CD14-positive monocyte (primary cell): ENCODE measurements around the gene TNFAIP2. TPM values are rescaled to one million over a fixed set of nuclear protein-coding genes. Genes with fewer than 3 reads are reported as not detected.

Experiments used
- DNase-seq, 3 donors: peaks; one replicate each; pipeline ENCODE4 v3.0.0-alpha.2; 2011 to 2022
- H2AFZ ChIP-seq: 2 replicates; pipeline ENCODE4 v1.6.0; 2012; ENCODE audit warnings: mild to moderate bottlenecking, low read depth, low read length, inconsistent platforms; ENCODE audit not compliant: insufficient read depth, poor library complexity, severe bottlenecking
- H3K27ac ChIP-seq, 2 donors: 1 replicate in 1 of 2; 2 replicates in 1 of 2; pipeline ENCODE4 v1.5.1; 2012 to 2013; ENCODE audit warnings: low read length in 2 of 2, control low read depth in 1 of 2, inconsistent platforms in 1 of 2, low read depth in 1 of 2, mild to moderate bottlenecking in 1 of 2
- H3K27me3 ChIP-seq, 2 donors: one replicate each; pipeline versions ENCODE4 v1.6.0 to v1.6.1; 2011 to 2013; ENCODE audit warnings: low read length in 2 of 2; ENCODE audit not compliant: control insufficient read depth in 2 of 2, insufficient read depth in 2 of 2
- H3K36me3 ChIP-seq, 2 donors: replicated peaks in 1 of 2; 1 replicate in 1 of 2; 2 replicates in 1 of 2; pipeline versions ENCODE4 v1.5.1 to v1.6.1; 2012 to 2013; ENCODE audit warnings: low read length in 2 of 2, control low read depth in 1 of 2, inconsistent platforms in 1 of 2, mild to moderate bottlenecking in 1 of 2; ENCODE audit not compliant: insufficient read depth in 2 of 2, control insufficient read depth in 1 of 2
- H3K4me1 ChIP-seq, 2 donors: 1 replicate in 1 of 2; 2 replicates in 1 of 2; pipeline versions ENCODE4 v1.5.1 to v1.6.1; 2012 to 2013; ENCODE audit warnings: low read length in 2 of 2, control low read depth in 1 of 2, inconsistent platforms in 1 of 2, mild to moderate bottlenecking in 1 of 2, moderate library complexity in 1 of 2; ENCODE audit not compliant: insufficient read depth in 2 of 2, control insufficient read depth in 1 of 2
- H3K4me2 ChIP-seq: replicated peaks from 2 replicates; pipeline ENCODE3; 2012; ENCODE audit warnings: low read length, moderate library complexity, mild to moderate bottlenecking; ENCODE audit not compliant: poor library complexity, severe bottlenecking; ENCODE audit errors: extremely low read depth
- H3K4me3 ChIP-seq, 3 experiments: fragments of 200-600 bp in 1 of 3; sonication (generic) in 1 of 3; replicated peaks in 1 of 3; 1 replicate in 2 of 3; 2 replicates in 1 of 3; pipeline ENCODE4 v1.5.1; 2011 to 2013; ENCODE audit warnings: low read length in 3 of 3, mild to moderate bottlenecking in 3 of 3, control low read depth in 2 of 3, low read depth in 2 of 3, inconsistent platforms in 1 of 3, moderate library complexity in 1 of 3
- H3K79me2 ChIP-seq: 2 replicates; pipeline ENCODE4 v1.6.0; 2012; ENCODE audit warnings: mild to moderate bottlenecking, control low read depth, inconsistent platforms, low read length, moderate library complexity; ENCODE audit not compliant: insufficient read depth
- H3K9ac ChIP-seq: 2 replicates; pipeline ENCODE4 v1.6.0; 2017; ENCODE audit warnings: low read length, mild to moderate bottlenecking; ENCODE audit not compliant: insufficient read depth, poor library complexity, severe bottlenecking
- H3K9me3 ChIP-seq, 2 donors: replicated peaks in 1 of 2; 1 replicate in 1 of 2; 2 replicates in 1 of 2; pipeline versions ENCODE4 v1.5.1 to v1.6.1; 2012 to 2013; ENCODE audit warnings: low read length in 2 of 2, control low read depth in 1 of 2; ENCODE audit not compliant: control insufficient read depth in 1 of 2, insufficient read depth in 1 of 2
- H4K20me1 ChIP-seq: 2 replicates; pipeline ENCODE4 v1.6.0; 2012; ENCODE audit warnings: mild to moderate bottlenecking, low read length, control low read depth, moderate library complexity; ENCODE audit not compliant: insufficient read depth
- H3K27ac Mint-ChIP-seq, 7 donors: one replicate each; pipeline ENCODE4 v1.8.0; 2020; ENCODE audit warnings: mild to moderate bottlenecking in 7 of 7, mixed read lengths in 7 of 7, moderate library complexity in 6 of 7, inconsistent platforms in 2 of 7
- H3K27me3 Mint-ChIP-seq, 3 donors: one replicate each; pipeline ENCODE4 v1.8.0; 2021 to 2022; ENCODE audit warnings: low read depth in 3 of 3, mild to moderate bottlenecking in 3 of 3, mixed read lengths in 3 of 3, moderate library complexity in 3 of 3, inconsistent platforms in 1 of 3
- H3K36me3 Mint-ChIP-seq, 2 donors: one replicate each; pipeline ENCODE4 v1.8.0; 2020; ENCODE audit warnings: mixed read lengths in 2 of 2, inconsistent platforms in 1 of 2, mild to moderate bottlenecking in 1 of 2
- H3K4me1 Mint-ChIP-seq: one replicate; pipeline ENCODE4 v1.8.0; 2020; ENCODE audit warnings: mild to moderate bottlenecking, mixed read lengths
- H3K4me3 Mint-ChIP-seq, 2 donors: one replicate each; pipeline ENCODE4 v1.8.0; 2020; ENCODE audit warnings: mild to moderate bottlenecking in 2 of 2, mixed read lengths in 2 of 2, moderate library complexity in 1 of 2
- H3K9me3 Mint-ChIP-seq, 7 donors: one replicate each; pipeline ENCODE4 v1.8.0; 2020 to 2022; ENCODE audit warnings: mixed read lengths in 7 of 7, mild to moderate bottlenecking in 6 of 7, moderate library complexity in 6 of 7, inconsistent platforms in 2 of 7
- WGBS: methylation state at CpG from one replicate; pipeline ENCODE4 v1.1.5; 2013; ENCODE audit warnings: missing lambda C conversion rate; ENCODE audit not compliant: insufficient coverage; 5-methylcytosine and 5-hydroxymethylcytosine counted together
- intact Hi-C, 2 donors: fragments of 100-400 bp; cut with micrococcal nuclease; formaldehyde crosslinking; loops; one replicate each; pipeline versions ENCODE4 v1.15.0 to v1.15.1; 2023
- polyA plus RNA-seq, 3 donors: library from polyadenylated mRNA; depleted of rRNA in 1 of 3; unstranded in 2 of 3; stranded (reverse) in 1 of 3; fragments of 300-500 nt in 2 of 3; fragments of >200 nt in 1 of 3; fragmentation: Illumina TruSeq in 2 of 3; gene quantifications; 1 replicate in 2 of 3; 2 replicates in 1 of 3; pipeline ENCODE4 v1.2.3, GENCODE V29; 2012 to 2021
- TF ChIP-seq, protein P1 (sequence below): fragments of 200-600 bp; IDR thresholded peaks from one replicate; pipeline ENCODE4 v1.8.0; 2022; ENCODE audit warnings: antibody characterized with exemption, mild to moderate bottlenecking

TNFAIP2 gene
- polyA plus RNA-seq, 3 donors, result 41.5 to 1,807 (median 50.8) TPM

DNA sequence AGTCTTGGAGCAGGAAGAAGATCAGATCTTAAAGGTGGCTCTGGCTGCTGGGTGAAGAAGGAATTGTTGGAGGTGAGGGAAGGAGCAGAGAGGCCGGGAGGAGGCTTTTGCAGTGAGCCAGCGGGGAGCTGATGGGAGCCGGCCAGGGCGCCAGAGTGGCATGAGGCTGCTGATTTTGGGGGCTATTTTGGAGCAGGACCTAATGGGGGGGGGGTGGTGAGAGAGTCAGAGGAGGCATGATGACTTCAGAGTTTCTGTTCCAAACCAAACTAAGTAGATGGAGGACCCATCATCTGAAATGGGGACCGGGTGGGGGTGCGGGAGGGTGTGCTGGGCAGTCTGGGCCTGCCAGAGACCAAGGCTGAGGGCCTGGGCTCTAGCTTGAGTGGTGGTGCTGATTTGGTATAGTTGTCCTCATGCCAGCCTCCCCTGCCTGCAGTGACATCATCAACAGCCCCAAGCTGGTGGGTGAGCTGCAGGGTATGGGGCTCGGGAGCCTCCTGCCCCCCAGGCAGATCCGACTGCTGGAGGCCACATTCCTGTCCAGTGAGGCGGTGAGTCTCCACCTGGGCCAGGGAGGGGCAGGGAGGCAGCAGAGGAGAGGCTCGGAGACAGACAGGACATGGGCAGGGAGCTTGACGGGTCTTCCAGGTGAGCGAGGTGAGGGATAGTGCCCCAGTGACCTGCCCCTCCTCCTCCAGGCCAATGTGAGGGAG, 6.2 kb downstream of the TNFAIP2 start:
- Mint-ChIP-seq H3K9me3 (no peaks in the 10 kb centered on the region), H3K27ac (peak overlapping the region in 2 of 7 donors; percentile 76 to 82), H3K27me3 (peaks cover 0 to 1% (median 0%) of the 10 kb centered on the region in 3 donors), H3K4me3 (no peak overlapping the region), H3K4me1 (peaks cover 32% of the 10 kb centered on the region), H3K36me3 (peaks cover 81 to 93% of the 10 kb centered on the region in 2 donors)
- H3K36me3 ChIP-seq, result peaks cover 89 to 94% of the 10 kb centered on the region in 2 donors
- H3K4me1 ChIP-seq, result peaks cover 32 to 48% of the 10 kb centered on the region in 2 donors
- no peaks in the 10 kb centered on the region for H3K9me3 ChIP-seq
- no peak for DNase-seq
- no peak overlapping the region for H3K9ac ChIP-seq
- H3K4me2 ChIP-seq, result no peak overlapping the region
- no peak overlapping the region for H2AFZ ChIP-seq
- intact Hi-C loops, result no loop called here
- H4K20me1 ChIP-seq, result peaks cover 97% of the 10 kb centered on the region
- peaks cover 70% of the 10 kb centered on the region for H3K79me2 ChIP-seq
- WGBS, result 98% methylated on average over 9 of the region's 12 CpGs
- peak overlapping the region in 1 of 2 donors; percentile 14 for H3K27ac ChIP-seq
- TF ChIP-seq, protein P1, sequence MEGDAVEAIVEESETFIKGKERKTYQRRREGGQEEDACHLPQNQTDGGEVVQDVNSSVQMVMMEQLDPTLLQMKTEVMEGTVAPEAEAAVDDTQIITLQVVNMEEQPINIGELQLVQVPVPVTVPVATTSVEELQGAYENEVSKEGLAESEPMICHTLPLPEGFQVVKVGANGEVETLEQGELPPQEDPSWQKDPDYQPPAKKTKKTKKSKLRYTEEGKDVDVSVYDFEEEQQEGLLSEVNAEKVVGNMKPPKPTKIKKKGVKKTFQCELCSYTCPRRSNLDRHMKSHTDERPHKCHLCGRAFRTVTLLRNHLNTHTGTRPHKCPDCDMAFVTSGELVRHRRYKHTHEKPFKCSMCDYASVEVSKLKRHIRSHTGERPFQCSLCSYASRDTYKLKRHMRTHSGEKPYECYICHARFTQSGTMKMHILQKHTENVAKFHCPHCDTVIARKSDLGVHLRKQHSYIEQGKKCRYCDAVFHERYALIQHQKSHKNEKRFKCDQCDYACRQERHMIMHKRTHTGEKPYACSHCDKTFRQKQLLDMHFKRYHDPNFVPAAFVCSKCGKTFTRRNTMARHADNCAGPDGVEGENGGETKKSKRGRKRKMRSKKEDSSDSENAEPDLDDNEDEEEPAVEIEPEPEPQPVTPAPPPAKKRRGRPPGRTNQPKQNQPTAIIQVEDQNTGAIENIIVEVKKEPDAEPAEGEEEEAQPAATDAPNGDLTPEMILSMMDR, result no peak
- H3K4me3 ChIP-seq, result no peak overlapping the region
- H3K27me3 ChIP-seq, result no peaks in the 10 kb centered on the region

DNA sequence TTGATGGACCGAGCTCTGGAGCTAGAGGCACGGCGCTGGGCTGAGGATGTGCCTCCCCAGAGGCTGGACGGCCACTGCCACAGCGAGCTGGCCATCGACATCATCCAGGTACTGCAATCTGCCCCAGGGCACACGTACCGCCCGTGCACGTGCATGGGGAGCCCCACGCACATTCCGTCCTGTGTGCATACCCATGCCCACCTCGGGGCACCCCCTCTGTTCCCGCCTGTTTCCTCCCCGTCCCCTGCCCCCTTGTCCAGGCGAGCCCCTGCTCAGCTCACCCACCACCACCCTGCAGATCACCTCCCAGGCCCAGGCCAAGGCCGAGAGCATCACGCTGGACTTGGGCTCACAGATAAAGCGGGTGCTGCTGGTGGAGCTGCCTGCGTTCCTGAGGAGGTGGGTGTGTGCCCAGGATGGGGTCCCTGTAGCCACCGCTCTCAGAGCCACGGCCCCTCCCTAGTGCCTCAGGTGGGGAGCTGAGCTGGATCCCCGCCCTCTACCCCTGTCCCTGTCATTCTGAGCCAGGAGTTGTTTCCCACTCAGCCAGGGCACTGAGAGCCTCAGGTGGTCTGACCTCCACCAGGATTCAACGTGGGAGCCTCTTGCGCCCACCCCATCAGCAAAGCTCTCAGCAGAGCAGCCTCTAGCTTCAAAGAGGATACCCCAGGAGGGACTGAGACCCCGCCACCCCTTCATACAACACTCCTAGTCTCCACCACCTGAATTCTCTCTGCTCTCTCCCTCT, 6.9 kb downstream of the TNFAIP2 start:
- Histone ChIP-seq H3K4me2 (no peak overlapping the region), H3K9me3 (no peaks in the 10 kb centered on the region), H3K79me2 (peaks cover 62% of the 10 kb centered on the region), H3K27me3 (no peaks in the 10 kb centered on the region), H4K20me1 (peaks cover 97% of the 10 kb centered on the region), H3K9ac (no peak overlapping the region), H3K4me1 (peaks cover 25 to 48% of the 10 kb centered on the region in 2 donors), H3K27ac (no peak overlapping the region), H3K4me3 (no peak overlapping the region), H2AFZ (no peak overlapping the region), H3K36me3 (peaks cover 92 to 95% of the 10 kb centered on the region in 2 donors)
- Mint-ChIP-seq H3K4me3 (no peak overlapping the region), H3K27me3 (peaks cover 0 to 1% (median 0%) of the 10 kb centered on the region in 3 donors), H3K36me3 (peaks cover 87 to 96% of the 10 kb centered on the region in 2 donors), H3K9me3 (no peaks in the 10 kb centered on the region), H3K4me1 (peaks cover 32% of the 10 kb centered on the region), H3K27ac (peak overlapping the region in 2 of 7 donors; percentile 10 to 74)
- no peak for DNase-seq
- intact Hi-C loops, result no loop called here
- TF ChIP-seq, protein P1, result no peak
- WGBS, result 93% methylated on average over 22 of the region's 26 CpGs
